SK-N-SH (cell line): Measurements from ENCODE around the gene AFAP1L2.

ENCODE experiments used
- CHD2 ChIP-seq: fragments of 150-350 bp; IDR thresholded peaks from 2 replicates; pipeline ENCODE4 v1.6.1; 2018; ENCODE audit warnings: low read length; ENCODE audit not compliant: partially characterized antibody
- CTCF ChIP-seq: fragments of 200-600 bp; sonication (generic); IDR thresholded peaks from 2 replicates; pipeline ENCODE4 v1.6.1; 2017; ENCODE audit warnings: antibody characterized with exemption, mild to moderate bottlenecking, moderate library complexity
- EP300 ChIP-seq, 2 experiments: IDR thresholded peaks; 2 replicates each; pipeline versions ENCODE4 v1.4.0 to v1.6.1; 2012; ENCODE audit warnings: borderline replicate concordance in 1 of 2, low read depth in 1 of 2, low read length in 1 of 2
- FOXJ3 ChIP-seq: sonication (generic); formaldehyde crosslinking; IDR thresholded peaks from 2 replicates; pipeline ENCODE4 v1.5.1; 2020; ENCODE audit warnings: mild to moderate bottlenecking, missing genetic modification reagents
- GABPA ChIP-seq: IDR thresholded peaks from 2 replicates; pipeline ENCODE4 v1.4.0; 2012; ENCODE audit warnings: low read depth, mild to moderate bottlenecking
- MAX ChIP-seq: IDR thresholded peaks from 2 replicates; pipeline ENCODE4 v1.4.0; 2012; ENCODE audit warnings: low read depth
- TF ChIP-seq, protein P1 (sequence below): IDR thresholded peaks from 2 replicates; pipeline ENCODE4 v1.6.1; 2012; ENCODE audit warnings: mild to moderate bottlenecking, low read depth, low read length, moderate library complexity

- TF ChIP-seq EP300 (IDR thresholded peaks at IDR 0.05; ENCODE audit: borderline replicate concordance in 1 of 2, low read depth in 1 of 2, low read length in 1 of 2), result peak in 1 of 2 experiments; percentile 77; a peak in 2 of 4 replicates
- TF ChIP-seq CTCF, result no peak
- no peak for TF ChIP-seq CHD2
- TF ChIP-seq GABPA, result no peak
- TF ChIP-seq MAX, result peak; percentile 48; the same call in 1 of the 2 replicates
- TF ChIP-seq, protein P1, sequence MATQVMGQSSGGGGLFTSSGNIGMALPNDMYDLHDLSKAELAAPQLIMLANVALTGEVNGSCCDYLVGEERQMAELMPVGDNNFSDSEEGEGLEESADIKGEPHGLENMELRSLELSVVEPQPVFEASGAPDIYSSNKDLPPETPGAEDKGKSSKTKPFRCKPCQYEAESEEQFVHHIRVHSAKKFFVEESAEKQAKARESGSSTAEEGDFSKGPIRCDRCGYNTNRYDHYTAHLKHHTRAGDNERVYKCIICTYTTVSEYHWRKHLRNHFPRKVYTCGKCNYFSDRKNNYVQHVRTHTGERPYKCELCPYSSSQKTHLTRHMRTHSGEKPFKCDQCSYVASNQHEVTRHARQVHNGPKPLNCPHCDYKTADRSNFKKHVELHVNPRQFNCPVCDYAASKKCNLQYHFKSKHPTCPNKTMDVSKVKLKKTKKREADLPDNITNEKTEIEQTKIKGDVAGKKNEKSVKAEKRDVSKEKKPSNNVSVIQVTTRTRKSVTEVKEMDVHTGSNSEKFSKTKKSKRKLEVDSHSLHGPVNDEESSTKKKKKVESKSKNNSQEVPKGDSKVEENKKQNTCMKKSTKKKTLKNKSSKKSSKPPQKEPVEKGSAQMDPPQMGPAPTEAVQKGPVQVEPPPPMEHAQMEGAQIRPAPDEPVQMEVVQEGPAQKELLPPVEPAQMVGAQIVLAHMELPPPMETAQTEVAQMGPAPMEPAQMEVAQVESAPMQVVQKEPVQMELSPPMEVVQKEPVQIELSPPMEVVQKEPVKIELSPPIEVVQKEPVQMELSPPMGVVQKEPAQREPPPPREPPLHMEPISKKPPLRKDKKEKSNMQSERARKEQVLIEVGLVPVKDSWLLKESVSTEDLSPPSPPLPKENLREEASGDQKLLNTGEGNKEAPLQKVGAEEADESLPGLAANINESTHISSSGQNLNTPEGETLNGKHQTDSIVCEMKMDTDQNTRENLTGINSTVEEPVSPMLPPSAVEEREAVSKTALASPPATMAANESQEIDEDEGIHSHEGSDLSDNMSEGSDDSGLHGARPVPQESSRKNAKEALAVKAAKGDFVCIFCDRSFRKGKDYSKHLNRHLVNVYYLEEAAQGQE, result peak; percentile 35; the same call in 1 of the 2 replicates
- TF ChIP-seq FOXJ3 (CRISPR knock-in tag), result no peak
Measured at GRCh38 chr10:114271779-114272167, 132.5 kb downstream of the AFAP1L2 start.
